ENCODE data around the gene GSDMA. TPM values are rescaled to one million over a fixed set of nuclear protein-coding genes. Genes with fewer than 3 reads are reported as not detected.

The GSDMA gene
- total and polyA plus RNA-seq, 10 of the 15 experiments (the other 5 are each of a cell fraction or from before 2014, with no cell fraction given) = 0.04 to 0.11 TPM; not detected in 8

DNA sequence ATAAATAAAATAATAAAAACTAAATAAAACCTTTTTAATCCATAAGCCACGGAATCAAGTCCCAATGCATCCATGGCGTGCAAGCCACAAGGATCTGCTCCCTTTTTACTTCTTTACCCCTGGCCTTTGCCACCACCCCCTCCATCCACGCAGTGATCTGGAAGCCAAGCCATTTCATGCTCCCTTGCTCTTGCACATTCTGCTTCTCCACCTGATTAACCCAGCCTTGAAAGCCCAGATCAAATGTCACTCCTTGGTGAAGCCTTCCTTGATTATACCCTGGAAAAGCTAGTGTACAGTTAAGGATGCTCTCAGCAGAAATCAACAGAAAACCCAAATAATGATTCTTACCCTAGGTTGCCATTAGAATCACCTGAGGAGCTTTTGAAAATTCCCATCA is 25.4 kb upstream of the GSDMA start (continued):
- TF ChIP-seq NBN (IDR thresholded peaks at IDR 0.05) = no peak

DNA sequence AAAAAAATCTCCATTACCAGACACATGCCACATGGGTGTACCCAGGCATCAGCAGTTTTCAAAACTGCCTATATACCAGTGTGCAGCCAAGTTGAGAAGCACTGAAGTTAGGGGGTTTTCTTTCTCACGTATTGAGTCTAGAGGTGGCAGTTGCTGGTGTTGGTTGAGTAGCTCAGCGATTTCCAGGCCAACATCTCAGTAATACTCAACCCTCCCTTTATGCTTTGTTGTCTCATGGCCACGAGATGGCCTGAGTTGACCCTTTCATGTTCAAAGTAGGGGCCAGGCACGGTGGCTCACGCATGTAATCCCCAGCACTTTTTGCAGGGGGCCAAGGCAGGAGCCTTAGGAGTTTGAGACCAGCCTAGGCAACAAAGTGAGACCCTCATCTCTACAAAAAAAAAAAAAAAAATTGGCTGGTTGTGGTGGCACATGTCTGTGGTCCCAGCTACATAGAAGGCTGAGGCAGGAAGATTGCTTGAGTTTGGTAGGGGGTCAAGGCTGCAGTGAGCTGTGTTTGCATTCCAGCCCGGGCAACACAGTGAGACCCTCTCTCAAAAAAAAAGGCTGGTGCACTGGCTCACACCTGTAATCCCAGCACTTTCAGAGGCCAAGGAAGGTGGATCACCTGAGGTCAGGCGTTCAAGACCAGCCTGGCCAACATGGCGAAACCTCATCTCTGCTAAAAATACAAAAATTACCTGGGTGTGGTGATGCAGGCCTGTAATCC is 24.5 kb upstream of the GSDMA start:
- H3K36me3 ChIP-seq (ENCODE audit: control insufficient read depth in 2 of 2, insufficient read depth in 2 of 2, low read length in 1 of 2) = no peaks in the 10 kb centered on the region
- no peak overlapping the region for H3K4me3 ChIP-seq
- no peak overlapping the region; the same call in none of the 2 replicates for H2AFZ ChIP-seq (ENCODE audit: control insufficient read depth, low read depth, low read length)
- no peaks in the 10 kb centered on the region for H3K27me3 ChIP-seq (replicated peaks in 1 of 2; ENCODE audit: control insufficient read depth in 2 of 2, insufficient read depth in 2 of 2, low read length in 1 of 2)
- peak overlapping the region; percentile 18; the same call in 1 of the 2 replicates for H3K27ac ChIP-seq (ENCODE audit: control insufficient read depth, insufficient read depth)
- no peaks in the 10 kb centered on the region for H3K9me3 ChIP-seq (replicated peaks; ENCODE audit: control insufficient read depth, insufficient read depth, low read length)
- CTCF ChIA-PET = interaction anchor here (0.5 to 5.5 kb wide), 16 partner anchors 9 to 316 kb away, joined by 3 to 98 read pairs (median 6); partner anchors contain the start of genes ORMDL3, PSMD3 and ZPBP2
- BruUV-seq (replicated peaks) = no TSS peak
- SMC1A ChIA-PET (ENCODE audit: uncharacterized antibody, unreplicated experiment) = interaction anchor here (0.6 to 5.5 kb wide), 18 partner anchors 10 to 267 kb away, joined by 3 to 46 read pairs (median 5); partner anchors contain the start of genes GSDMB, IKZF3, LRRC3C and MED24
- H3K4me2 ChIP-seq (ENCODE audit: control insufficient read depth, insufficient read depth) = no peak overlapping the region
- DNase-seq (ENCODE audit: low read depth, low spot score) (peak; percentile 70), ATAC-seq (peak; percentile 83), FAIRE-seq (peak; percentile 52)
- in situ Hi-C loops (cut with MboI) = no loop called here
- intact Hi-C loops (cut with micrococcal nuclease; ENCODE audit: unreplicated experiment) = loop anchor here (2.0 kb wide), 1 partner anchor 20 kb away; no protein-coding TSS in a partner anchor
- POLR2A ChIA-PET = interaction anchor here (0.6 to 4.8 kb wide), 14 partner anchors 11 to 183 kb away, joined by 3 to 64 read pairs (median 5); partner anchors contain the start of genes LRRC3C, ORMDL3 and PSMD3
- H4K20me1 ChIP-seq (ENCODE audit: control insufficient read depth, insufficient read depth) = no peaks in the 10 kb centered on the region
- RAD21 ChIA-PET (ENCODE audit: unreplicated experiment) = interaction anchor here (0.6 to 4.6 kb wide), 16 partner anchors 8 to 183 kb away, joined by 3 to 39 read pairs (median 6); partner anchors contain the start of genes GSDMA, LRRC3C, ORMDL3 and PSMD3
- no peak overlapping the region for H3K9ac ChIP-seq (ENCODE audit: control insufficient read depth, insufficient read depth, low read length)
- peaks cover 22% of the 10 kb centered on the region for H3K4me1 ChIP-seq (ENCODE audit: control insufficient read depth, insufficient read depth, low read length)
- WGBS (ENCODE audit: insufficient coverage, insufficient replicate concordance, low lambda C conversion rate, missing lambda C conversion rate) = 19% methylated on average over 8 of the region's 8 CpGs
- H3K79me2 ChIP-seq (ENCODE audit: control insufficient read depth, insufficient read depth, low read length) = no peaks in the 10 kb centered on the region
- TF ChIP-seq, protein P1, sequence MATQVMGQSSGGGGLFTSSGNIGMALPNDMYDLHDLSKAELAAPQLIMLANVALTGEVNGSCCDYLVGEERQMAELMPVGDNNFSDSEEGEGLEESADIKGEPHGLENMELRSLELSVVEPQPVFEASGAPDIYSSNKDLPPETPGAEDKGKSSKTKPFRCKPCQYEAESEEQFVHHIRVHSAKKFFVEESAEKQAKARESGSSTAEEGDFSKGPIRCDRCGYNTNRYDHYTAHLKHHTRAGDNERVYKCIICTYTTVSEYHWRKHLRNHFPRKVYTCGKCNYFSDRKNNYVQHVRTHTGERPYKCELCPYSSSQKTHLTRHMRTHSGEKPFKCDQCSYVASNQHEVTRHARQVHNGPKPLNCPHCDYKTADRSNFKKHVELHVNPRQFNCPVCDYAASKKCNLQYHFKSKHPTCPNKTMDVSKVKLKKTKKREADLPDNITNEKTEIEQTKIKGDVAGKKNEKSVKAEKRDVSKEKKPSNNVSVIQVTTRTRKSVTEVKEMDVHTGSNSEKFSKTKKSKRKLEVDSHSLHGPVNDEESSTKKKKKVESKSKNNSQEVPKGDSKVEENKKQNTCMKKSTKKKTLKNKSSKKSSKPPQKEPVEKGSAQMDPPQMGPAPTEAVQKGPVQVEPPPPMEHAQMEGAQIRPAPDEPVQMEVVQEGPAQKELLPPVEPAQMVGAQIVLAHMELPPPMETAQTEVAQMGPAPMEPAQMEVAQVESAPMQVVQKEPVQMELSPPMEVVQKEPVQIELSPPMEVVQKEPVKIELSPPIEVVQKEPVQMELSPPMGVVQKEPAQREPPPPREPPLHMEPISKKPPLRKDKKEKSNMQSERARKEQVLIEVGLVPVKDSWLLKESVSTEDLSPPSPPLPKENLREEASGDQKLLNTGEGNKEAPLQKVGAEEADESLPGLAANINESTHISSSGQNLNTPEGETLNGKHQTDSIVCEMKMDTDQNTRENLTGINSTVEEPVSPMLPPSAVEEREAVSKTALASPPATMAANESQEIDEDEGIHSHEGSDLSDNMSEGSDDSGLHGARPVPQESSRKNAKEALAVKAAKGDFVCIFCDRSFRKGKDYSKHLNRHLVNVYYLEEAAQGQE (IDR thresholded peaks at IDR 0.05; ENCODE audit: low read depth, low read length) = no peak
- peak; percentile 23; the same call in 1 of the 2 replicates for TF ChIP-seq RUNX3 (IDR thresholded peaks at IDR 0.05; ENCODE audit: low read length)
- no peak for TF ChIP-seq SMARCA5 (IDR thresholded peaks at IDR 0.05)
- TF ChIP-seq, protein P2, sequence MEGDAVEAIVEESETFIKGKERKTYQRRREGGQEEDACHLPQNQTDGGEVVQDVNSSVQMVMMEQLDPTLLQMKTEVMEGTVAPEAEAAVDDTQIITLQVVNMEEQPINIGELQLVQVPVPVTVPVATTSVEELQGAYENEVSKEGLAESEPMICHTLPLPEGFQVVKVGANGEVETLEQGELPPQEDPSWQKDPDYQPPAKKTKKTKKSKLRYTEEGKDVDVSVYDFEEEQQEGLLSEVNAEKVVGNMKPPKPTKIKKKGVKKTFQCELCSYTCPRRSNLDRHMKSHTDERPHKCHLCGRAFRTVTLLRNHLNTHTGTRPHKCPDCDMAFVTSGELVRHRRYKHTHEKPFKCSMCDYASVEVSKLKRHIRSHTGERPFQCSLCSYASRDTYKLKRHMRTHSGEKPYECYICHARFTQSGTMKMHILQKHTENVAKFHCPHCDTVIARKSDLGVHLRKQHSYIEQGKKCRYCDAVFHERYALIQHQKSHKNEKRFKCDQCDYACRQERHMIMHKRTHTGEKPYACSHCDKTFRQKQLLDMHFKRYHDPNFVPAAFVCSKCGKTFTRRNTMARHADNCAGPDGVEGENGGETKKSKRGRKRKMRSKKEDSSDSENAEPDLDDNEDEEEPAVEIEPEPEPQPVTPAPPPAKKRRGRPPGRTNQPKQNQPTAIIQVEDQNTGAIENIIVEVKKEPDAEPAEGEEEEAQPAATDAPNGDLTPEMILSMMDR (IDR thresholded peaks at IDR 0.05 in 2 of 3, conservative IDR thresholded peaks at IDR 0.05 in 1 of 3; ENCODE audit: control insufficient read depth in 2 of 3, extremely low read depth in 1 of 3, insufficient read depth in 1 of 3, low read depth in 3 of 3, low read length in 3 of 3) = peak; percentile 7 to 28 (median 10); a peak in 3 of 6 replicates
- TF ChIP-seq JUND (IDR thresholded peaks at IDR 0.05; ENCODE audit: low read depth, low read length) = no peak
- no peak for TF ChIP-seq SRF (IDR thresholded peaks at IDR 0.05; ENCODE audit: low read depth in 2 of 2, low read length in 2 of 2)
- no peak for TF ChIP-seq MYC (IDR thresholded peaks at IDR 0.05; ENCODE audit: insufficient read depth, insufficient read length, insufficient replicate concordance, low read length, severe bottlenecking)
- TF ChIP-seq, protein P3, sequence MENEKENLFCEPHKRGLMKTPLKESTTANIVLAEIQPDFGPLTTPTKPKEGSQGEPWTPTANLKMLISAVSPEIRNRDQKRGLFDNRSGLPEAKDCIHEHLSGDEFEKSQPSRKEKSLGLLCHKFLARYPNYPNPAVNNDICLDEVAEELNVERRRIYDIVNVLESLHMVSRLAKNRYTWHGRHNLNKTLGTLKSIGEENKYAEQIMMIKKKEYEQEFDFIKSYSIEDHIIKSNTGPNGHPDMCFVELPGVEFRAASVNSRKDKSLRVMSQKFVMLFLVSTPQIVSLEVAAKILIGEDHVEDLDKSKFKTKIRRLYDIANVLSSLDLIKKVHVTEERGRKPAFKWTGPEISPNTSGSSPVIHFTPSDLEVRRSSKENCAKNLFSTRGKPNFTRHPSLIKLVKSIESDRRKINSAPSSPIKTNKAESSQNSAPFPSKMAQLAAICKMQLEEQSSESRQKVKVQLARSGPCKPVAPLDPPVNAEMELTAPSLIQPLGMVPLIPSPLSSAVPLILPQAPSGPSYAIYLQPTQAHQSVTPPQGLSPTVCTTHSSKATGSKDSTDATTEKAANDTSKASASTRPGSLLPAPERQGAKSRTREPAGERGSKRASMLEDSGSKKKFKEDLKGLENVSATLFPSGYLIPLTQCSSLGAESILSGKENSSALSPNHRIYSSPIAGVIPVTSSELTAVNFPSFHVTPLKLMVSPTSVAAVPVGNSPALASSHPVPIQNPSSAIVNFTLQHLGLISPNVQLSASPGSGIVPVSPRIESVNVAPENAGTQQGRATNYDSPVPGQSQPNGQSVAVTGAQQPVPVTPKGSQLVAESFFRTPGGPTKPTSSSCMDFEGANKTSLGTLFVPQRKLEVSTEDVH (IDR thresholded peaks at IDR 0.05; ENCODE audit: low read depth, partially characterized antibody) = no peak
- no peak for TF ChIP-seq SIX5 (IDR thresholded peaks at IDR 0.05; ENCODE audit: low read depth, low read length, severe bottlenecking)
- no peak for TF ChIP-seq NFIC (IDR thresholded peaks at IDR 0.05; ENCODE audit: low read depth, low read length)

All from GM12878 (cell line).